ENCODE measurements around the gene RAB7A. TPM values are rescaled to one million over a fixed set of nuclear protein-coding genes. Genes with fewer than 3 reads are reported as not detected.
A peak's percentile ranks its signal among the peaks of the same experiment; 100 is the strongest.

RAB7A gene
- total and polyA plus RNA-seq, 2 experiments from 2014 or later: 89.8 to 156 TPM

GRCh38 chr3:128760881-128761280 is 34.9 kb downstream of the RAB7A start:
- peaks cover 56% of the 10 kb centered on the region for H4K20me1 ChIP-seq (replicated peaks; ENCODE audit: insufficient read depth)
- peaks cover 19% of the 10 kb centered on the region for H3K4me1 ChIP-seq (ENCODE audit: insufficient read depth)
- no peak overlapping the region for H3K4me3 ChIP-seq
- no peaks in the 10 kb centered on the region for H3K9me2 ChIP-seq (ENCODE audit: insufficient read depth)
- no peak overlapping the region for H3K4me2 ChIP-seq
- Mint-ChIP-seq H3K4me1 (peaks cover 6% of the 10 kb centered on the region; the same call in 2 of the 3 replicates), H3K36me3 (ENCODE audit: low read depth) (peaks cover 22% of the 10 kb centered on the region), H3K9me3 (no peaks in the 10 kb centered on the region; the same call in 2 of the 3 replicates), H3K27me3 (ENCODE audit: insufficient read depth, low read depth, poor library complexity) (peaks cover 2% of the 10 kb centered on the region), H3K27ac (no peak overlapping the region), H3K4me3 (no peak overlapping the region)
- TF ChIP-seq, protein P1, sequence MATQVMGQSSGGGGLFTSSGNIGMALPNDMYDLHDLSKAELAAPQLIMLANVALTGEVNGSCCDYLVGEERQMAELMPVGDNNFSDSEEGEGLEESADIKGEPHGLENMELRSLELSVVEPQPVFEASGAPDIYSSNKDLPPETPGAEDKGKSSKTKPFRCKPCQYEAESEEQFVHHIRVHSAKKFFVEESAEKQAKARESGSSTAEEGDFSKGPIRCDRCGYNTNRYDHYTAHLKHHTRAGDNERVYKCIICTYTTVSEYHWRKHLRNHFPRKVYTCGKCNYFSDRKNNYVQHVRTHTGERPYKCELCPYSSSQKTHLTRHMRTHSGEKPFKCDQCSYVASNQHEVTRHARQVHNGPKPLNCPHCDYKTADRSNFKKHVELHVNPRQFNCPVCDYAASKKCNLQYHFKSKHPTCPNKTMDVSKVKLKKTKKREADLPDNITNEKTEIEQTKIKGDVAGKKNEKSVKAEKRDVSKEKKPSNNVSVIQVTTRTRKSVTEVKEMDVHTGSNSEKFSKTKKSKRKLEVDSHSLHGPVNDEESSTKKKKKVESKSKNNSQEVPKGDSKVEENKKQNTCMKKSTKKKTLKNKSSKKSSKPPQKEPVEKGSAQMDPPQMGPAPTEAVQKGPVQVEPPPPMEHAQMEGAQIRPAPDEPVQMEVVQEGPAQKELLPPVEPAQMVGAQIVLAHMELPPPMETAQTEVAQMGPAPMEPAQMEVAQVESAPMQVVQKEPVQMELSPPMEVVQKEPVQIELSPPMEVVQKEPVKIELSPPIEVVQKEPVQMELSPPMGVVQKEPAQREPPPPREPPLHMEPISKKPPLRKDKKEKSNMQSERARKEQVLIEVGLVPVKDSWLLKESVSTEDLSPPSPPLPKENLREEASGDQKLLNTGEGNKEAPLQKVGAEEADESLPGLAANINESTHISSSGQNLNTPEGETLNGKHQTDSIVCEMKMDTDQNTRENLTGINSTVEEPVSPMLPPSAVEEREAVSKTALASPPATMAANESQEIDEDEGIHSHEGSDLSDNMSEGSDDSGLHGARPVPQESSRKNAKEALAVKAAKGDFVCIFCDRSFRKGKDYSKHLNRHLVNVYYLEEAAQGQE (IDR thresholded peaks at IDR 0.05; ENCODE audit: unreplicated experiment): no peak
- TF ChIP-seq EZH2 (IDR thresholded peaks at IDR 0.05; ENCODE audit: low read depth, unreplicated experiment) (no peak), NANOG (IDR thresholded peaks at IDR 0.05; ENCODE audit: borderline replicate concordance) (no peak), STAT1 (IDR thresholded peaks at IDR 0.05; ENCODE audit: unreplicated experiment) (no peak), EZH2phosphoT487 (IDR thresholded peaks at IDR 0.05; ENCODE audit: unreplicated experiment) (no peak), CREB1 (CRISPR knock-in tag; IDR thresholded peaks at IDR 0.05; ENCODE audit: low read depth) (no peak), JUNB (IDR thresholded peaks at IDR 0.05; ENCODE audit: unreplicated experiment) (no peak), ZNF114 (CRISPR knock-in tag; IDR thresholded peaks at IDR 0.05) (no peak), ZNF331 (CRISPR knock-in tag; IDR thresholded peaks at IDR 0.05; ENCODE audit: low read depth) (no peak), CTCF (conservative IDR thresholded peaks at IDR 0.05; ENCODE audit: low read depth in 2 of 2) (no peak), POLR2AphosphoS5 (IDR thresholded peaks at IDR 0.05; ENCODE audit: low read depth) (no peak)
- TF ChIP-seq, protein P2, sequence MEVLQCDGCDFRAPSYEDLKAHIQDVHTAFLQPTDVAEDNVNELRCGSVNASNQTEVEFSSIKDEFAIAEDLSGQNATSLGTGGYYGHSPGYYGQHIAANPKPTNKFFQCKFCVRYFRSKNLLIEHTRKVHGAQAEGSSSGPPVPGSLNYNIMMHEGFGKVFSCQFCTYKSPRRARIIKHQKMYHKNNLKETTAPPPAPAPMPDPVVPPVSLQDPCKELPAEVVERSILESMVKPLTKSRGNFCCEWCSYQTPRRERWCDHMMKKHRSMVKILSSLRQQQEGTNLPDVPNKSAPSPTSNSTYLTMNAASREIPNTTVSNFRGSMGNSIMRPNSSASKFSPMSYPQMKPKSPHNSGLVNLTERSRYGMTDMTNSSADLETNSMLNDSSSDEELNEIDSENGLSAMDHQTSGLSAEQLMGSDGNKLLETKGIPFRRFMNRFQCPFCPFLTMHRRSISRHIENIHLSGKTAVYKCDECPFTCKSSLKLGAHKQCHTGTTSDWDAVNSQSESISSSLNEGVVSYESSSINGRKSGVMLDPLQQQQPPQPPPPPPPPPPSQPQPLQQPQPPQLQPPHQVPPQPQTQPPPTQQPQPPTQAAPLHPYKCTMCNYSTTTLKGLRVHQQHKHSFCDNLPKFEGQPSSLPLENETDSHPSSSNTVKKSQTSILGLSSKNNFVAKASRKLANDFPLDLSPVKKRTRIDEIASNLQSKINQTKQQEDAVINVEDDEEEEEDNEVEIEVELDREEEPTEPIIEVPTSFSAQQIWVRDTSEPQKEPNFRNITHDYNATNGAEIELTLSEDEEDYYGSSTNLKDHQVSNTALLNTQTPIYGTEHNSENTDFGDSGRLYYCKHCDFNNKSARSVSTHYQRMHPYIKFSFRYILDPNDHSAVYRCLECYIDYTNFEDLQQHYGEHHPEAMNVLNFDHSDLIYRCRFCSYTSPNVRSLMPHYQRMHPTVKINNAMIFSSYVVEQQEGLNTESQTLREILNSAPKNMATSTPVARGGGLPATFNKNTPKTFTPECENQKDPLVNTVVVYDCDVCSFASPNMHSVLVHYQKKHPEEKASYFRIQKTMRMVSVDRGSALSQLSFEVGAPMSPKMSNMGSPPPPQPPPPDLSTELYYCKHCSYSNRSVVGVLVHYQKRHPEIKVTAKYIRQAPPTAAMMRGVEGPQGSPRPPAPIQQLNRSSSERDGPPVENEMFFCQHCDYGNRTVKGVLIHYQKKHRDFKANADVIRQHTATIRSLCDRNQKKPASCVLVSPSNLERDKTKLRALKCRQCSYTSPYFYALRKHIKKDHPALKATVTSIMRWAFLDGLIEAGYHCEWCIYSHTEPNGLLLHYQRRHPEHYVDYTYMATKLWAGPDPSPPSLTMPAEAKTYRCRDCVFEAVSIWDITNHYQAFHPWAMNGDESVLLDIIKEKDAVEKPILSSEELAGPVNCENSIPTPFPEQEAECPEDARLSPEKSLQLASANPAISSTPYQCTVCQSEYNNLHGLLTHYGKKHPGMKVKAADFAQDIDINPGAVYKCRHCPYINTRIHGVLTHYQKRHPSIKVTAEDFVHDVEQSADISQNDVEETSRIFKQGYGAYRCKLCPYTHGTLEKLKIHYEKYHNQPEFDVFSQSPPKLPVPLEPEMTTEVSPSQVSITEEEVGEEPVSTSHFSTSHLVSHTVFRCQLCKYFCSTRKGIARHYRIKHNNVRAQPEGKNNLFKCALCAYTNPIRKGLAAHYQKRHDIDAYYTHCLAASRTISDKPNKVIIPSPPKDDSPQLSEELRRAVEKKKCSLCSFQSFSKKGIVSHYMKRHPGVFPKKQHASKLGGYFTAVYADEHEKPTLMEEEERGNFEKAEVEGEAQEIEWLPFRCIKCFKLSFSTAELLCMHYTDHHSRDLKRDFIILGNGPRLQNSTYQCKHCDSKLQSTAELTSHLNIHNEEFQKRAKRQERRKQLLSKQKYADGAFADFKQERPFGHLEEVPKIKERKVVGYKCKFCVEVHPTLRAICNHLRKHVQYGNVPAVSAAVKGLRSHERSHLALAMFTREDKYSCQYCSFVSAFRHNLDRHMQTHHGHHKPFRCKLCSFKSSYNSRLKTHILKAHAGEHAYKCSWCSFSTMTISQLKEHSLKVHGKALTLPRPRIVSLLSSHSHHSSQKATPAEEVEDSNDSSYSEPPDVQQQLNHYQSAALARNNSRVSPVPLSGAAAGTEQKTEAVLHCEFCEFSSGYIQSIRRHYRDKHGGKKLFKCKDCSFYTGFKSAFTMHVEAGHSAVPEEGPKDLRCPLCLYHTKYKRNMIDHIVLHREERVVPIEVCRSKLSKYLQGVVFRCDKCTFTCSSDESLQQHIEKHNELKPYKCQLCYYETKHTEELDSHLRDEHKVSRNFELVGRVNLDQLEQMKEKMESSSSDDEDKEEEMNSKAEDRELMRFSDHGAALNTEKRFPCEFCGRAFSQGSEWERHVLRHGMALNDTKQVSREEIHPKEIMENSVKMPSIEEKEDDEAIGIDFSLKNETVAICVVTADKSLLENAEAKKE (CRISPR knock-in tag; IDR thresholded peaks at IDR 0.05): no peak
- TF ChIP-seq, protein P3, sequence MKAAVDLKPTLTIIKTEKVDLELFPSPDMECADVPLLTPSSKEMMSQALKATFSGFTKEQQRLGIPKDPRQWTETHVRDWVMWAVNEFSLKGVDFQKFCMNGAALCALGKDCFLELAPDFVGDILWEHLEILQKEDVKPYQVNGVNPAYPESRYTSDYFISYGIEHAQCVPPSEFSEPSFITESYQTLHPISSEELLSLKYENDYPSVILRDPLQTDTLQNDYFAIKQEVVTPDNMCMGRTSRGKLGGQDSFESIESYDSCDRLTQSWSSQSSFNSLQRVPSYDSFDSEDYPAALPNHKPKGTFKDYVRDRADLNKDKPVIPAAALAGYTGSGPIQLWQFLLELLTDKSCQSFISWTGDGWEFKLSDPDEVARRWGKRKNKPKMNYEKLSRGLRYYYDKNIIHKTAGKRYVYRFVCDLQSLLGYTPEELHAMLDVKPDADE (IDR thresholded peaks at IDR 0.05): no peak
- ATAC-seq: no peak
- H2AFZ ChIP-seq: no peak overlapping the region
- DNase-seq (ENCODE audit: low spot score): no peak
- no peaks in the 10 kb centered on the region for H3F3A ChIP-seq (replicated peaks; ENCODE audit: low read depth)
- H3K36me3 ChIP-seq (ENCODE audit: insufficient read depth): no peaks in the 10 kb centered on the region
- H3K79me2 ChIP-seq (replicated peaks; ENCODE audit: insufficient read depth): peaks cover 96% of the 10 kb centered on the region
- H3K27me3 ChIP-seq (ENCODE audit: insufficient read depth): no peaks in the 10 kb centered on the region
- peak overlapping the region; percentile 39; the same call in 1 of the 2 replicates for H3K27ac ChIP-seq (ENCODE audit: low read depth)
